NB4 (cell line): ENCODE data around the gene GRIK4.

ENCODE experiments used
- MYC ChIP-seq: IDR thresholded peaks from 2 replicates; pipeline ENCODE4 v1.6.1; 2011; ENCODE audit warnings: low read depth, low read length
- POLR2A ChIP-seq: IDR thresholded peaks from 2 replicates; pipeline ENCODE4 v1.6.1; 2011; ENCODE audit warnings: mild to moderate bottlenecking; ENCODE audit not compliant: insufficient read length; ENCODE audit errors: extremely low read depth
- TF ChIP-seq, protein P1 (sequence below): IDR thresholded peaks from one replicate; pipeline ENCODE4 v1.5.1; 2012; ENCODE audit warnings: low read depth, low read length
- TF ChIP-seq, protein P2 (sequence below): IDR thresholded peaks from 2 replicates; pipeline ENCODE4 v1.6.1; 2011; ENCODE audit warnings: low read depth, low read length

DNA sequence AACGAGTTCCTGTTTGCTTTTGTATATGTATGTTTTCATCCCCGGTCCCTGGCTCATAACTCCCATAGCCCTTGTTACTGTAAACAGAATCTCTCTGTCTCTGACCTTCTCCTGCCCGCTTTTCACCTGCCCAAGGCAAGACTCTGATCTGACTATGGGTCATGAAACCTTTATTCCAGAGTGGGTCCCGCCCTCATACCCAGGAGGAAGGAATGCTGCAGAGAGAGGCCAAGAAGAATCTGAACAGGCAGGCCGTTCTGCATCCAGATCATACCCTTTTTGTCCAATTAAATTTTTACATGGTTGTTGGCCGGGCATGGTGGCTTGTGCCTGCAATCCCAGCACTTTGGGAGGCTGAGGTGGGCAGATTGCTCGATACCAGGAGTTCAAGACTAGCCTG lies 39.6 kb downstream of the GRIK4 start:
- TF ChIP-seq, protein P1, sequence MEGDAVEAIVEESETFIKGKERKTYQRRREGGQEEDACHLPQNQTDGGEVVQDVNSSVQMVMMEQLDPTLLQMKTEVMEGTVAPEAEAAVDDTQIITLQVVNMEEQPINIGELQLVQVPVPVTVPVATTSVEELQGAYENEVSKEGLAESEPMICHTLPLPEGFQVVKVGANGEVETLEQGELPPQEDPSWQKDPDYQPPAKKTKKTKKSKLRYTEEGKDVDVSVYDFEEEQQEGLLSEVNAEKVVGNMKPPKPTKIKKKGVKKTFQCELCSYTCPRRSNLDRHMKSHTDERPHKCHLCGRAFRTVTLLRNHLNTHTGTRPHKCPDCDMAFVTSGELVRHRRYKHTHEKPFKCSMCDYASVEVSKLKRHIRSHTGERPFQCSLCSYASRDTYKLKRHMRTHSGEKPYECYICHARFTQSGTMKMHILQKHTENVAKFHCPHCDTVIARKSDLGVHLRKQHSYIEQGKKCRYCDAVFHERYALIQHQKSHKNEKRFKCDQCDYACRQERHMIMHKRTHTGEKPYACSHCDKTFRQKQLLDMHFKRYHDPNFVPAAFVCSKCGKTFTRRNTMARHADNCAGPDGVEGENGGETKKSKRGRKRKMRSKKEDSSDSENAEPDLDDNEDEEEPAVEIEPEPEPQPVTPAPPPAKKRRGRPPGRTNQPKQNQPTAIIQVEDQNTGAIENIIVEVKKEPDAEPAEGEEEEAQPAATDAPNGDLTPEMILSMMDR: no peak
- TF ChIP-seq POLR2A (no peak), MYC (no peak)
- TF ChIP-seq, protein P2, sequence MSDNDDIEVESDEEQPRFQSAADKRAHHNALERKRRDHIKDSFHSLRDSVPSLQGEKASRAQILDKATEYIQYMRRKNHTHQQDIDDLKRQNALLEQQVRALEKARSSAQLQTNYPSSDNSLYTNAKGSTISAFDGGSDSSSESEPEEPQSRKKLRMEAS: no peak
